WTC11 (cell line): ENCODE data around the gene EPHA6. TPM values are rescaled to one million over a fixed set of nuclear protein-coding genes. Genes with fewer than 3 reads are reported as not detected.

ENCODE experiments used
- ATAC-seq: fragments of 200-7000 bp; cut with Tn5 transposase; 2 replicates; pipeline ENCODE4 v1.10.0; 2021; ENCODE audit warnings: mild to moderate bottlenecking, moderate library complexity
- CTCF ChIA-PET: fragments of 300-600 bp; sonication (Branson Sonifier 250); formaldehyde crosslinking; loops from one replicate; lab custom pipeline; 2021; ENCODE audit warnings: antibody characterized with exemption; lab: Charles Lee
- POLR2A ChIA-PET: fragments of 350-600 bp; sonication (Branson Sonifier 250); formaldehyde crosslinking; loops from one replicate; lab custom pipeline; 2021; ENCODE audit warnings: antibody characterized with exemption; lab: Charles Lee
- DNase-seq: peaks from one replicate; pipeline ENCODE4 v3.0.0; 2021; ENCODE audit warnings: low spot score
- H3K27ac Mint-ChIP-seq: 2 replicates; pipeline ENCODE4 v1.8.0; 2021; ENCODE audit warnings: mixed read lengths
- H3K27me3 Mint-ChIP-seq: 2 replicates; pipeline ENCODE4 v1.8.0; 2021; ENCODE audit warnings: low read depth, mild to moderate bottlenecking, moderate library complexity, mixed read lengths
- H3K36me3 Mint-ChIP-seq: 2 replicates; pipeline ENCODE4 v1.8.0; 2021; ENCODE audit warnings: mixed read lengths
- H3K4me1 Mint-ChIP-seq: 2 replicates; pipeline ENCODE4 v1.8.0; 2022; ENCODE audit warnings: mixed read lengths
- H3K4me3 Mint-ChIP-seq: 2 replicates; pipeline ENCODE4 v1.8.0; 2021; ENCODE audit warnings: mild to moderate bottlenecking, moderate library complexity, mixed read lengths
- H3K9me3 Mint-ChIP-seq: 2 replicates; pipeline ENCODE4 v1.8.0; 2021; ENCODE audit warnings: mixed read lengths
- CBFB ChIP-seq: sonication (generic); formaldehyde crosslinking; IDR thresholded peaks from 2 replicates; pipeline ENCODE4 v1.8.1; 2022; ENCODE audit warnings: mild to moderate bottlenecking, low read depth, missing genetic modification reagents
- GABPB1 ChIP-seq: sonication (generic); formaldehyde crosslinking; IDR thresholded peaks from 2 replicates; pipeline ENCODE4 v1.8.1; 2023; ENCODE audit warnings: mild to moderate bottlenecking, missing genetic modification reagents
- GRHL2 ChIP-seq: fragments of 250-450 bp; sonication (Bioruptor Pico); IDR thresholded peaks from 2 replicates; pipeline ENCODE4 v1.8.0; 2022; ENCODE audit warnings: mild to moderate bottlenecking, moderate library complexity; ENCODE audit not compliant: insufficient replicate concordance, severe bottlenecking
- MYBL2 ChIP-seq: sonication (generic); formaldehyde crosslinking; IDR thresholded peaks from 2 replicates; pipeline ENCODE4 v1.8.1; 2023; ENCODE audit warnings: mild to moderate bottlenecking, moderate library complexity, missing genetic modification reagents
- NR1H2 ChIP-seq: sonication (generic); formaldehyde crosslinking; IDR thresholded peaks from 2 replicates; pipeline ENCODE4 v1.9.0; 2021; ENCODE audit warnings: mild to moderate bottlenecking, moderate library complexity, missing genetic modification reagents
- NR2C2 ChIP-seq: sonication (generic); formaldehyde crosslinking; IDR thresholded peaks from 2 replicates; pipeline ENCODE4 v1.8.0; 2022; ENCODE audit warnings: mild to moderate bottlenecking, missing genetic modification reagents
- OVOL2 ChIP-seq: fragments of 250-450 bp; sonication (Bioruptor Pico); IDR thresholded peaks from 2 replicates; pipeline ENCODE4 v1.9.0; 2021; ENCODE audit warnings: mild to moderate bottlenecking, borderline replicate concordance
- RORB ChIP-seq: fragments of 250-450 bp; sonication (Bioruptor Pico); IDR thresholded peaks from 2 replicates; pipeline ENCODE4 v1.9.0; 2021; ENCODE audit warnings: mild to moderate bottlenecking
- SP1 ChIP-seq: sonication (generic); formaldehyde crosslinking; conservative IDR thresholded peaks from 2 replicates; pipeline ENCODE4 v1.8.1; 2022; ENCODE audit warnings: missing genetic modification reagents
- TEAD1 ChIP-seq: sonication (generic); formaldehyde crosslinking; IDR thresholded peaks from 2 replicates; pipeline ENCODE4 v1.8.0; 2022; ENCODE audit warnings: mild to moderate bottlenecking, missing genetic modification reagents
- TEAD4 ChIP-seq: sonication (generic); formaldehyde crosslinking; IDR thresholded peaks from 2 replicates; pipeline ENCODE4 v1.8.0; 2022; ENCODE audit warnings: mild to moderate bottlenecking, missing genetic modification reagents
- ZNF138 ChIP-seq: sonication (generic); formaldehyde crosslinking; conservative IDR thresholded peaks from 2 replicates; pipeline ENCODE4 v1.8.1; 2022; ENCODE audit warnings: mild to moderate bottlenecking, moderate library complexity, missing genetic modification reagents
- ZNF263 ChIP-seq: sonication (generic); formaldehyde crosslinking; IDR thresholded peaks from 2 replicates; pipeline ENCODE4 v1.8.1; 2022; ENCODE audit warnings: low read depth, mild to moderate bottlenecking, moderate library complexity, missing genetic modification reagents
- total RNA-seq: library from RNA; stranded (reverse); gene quantifications from 3 replicates; pipeline ENCODE4 v1.2.3, GENCODE V29; 2021
- TF ChIP-seq, protein P1 (sequence below): sonication (generic); formaldehyde crosslinking; conservative IDR thresholded peaks from 2 replicates; pipeline ENCODE4 v1.8.1; 2023; ENCODE audit warnings: mild to moderate bottlenecking, low read depth, missing genetic modification reagents, moderate library complexity
- TF ChIP-seq, protein P2 (sequence below): fragments of 250-450 bp; sonication (Bioruptor Pico); IDR thresholded peaks from 2 replicates; pipeline ENCODE4 v1.8.0; 2021; ENCODE audit warnings: mild to moderate bottlenecking
- TF ChIP-seq, protein P3 (sequence below): sonication (generic); formaldehyde crosslinking; IDR thresholded peaks from 2 replicates; pipeline ENCODE4 v1.8.1; 2023; ENCODE audit warnings: mild to moderate bottlenecking, missing genetic modification reagents, moderate library complexity
- TF ChIP-seq, protein P4 (sequence below): sonication (generic); formaldehyde crosslinking; IDR thresholded peaks from 2 replicates; pipeline ENCODE4 v1.8.0; 2023; ENCODE audit warnings: missing genetic modification reagents, mild to moderate bottlenecking, borderline replicate concordance
- TF ChIP-seq, protein P5 (sequence below): fragments of 250-450 bp; sonication (Bioruptor Pico); IDR thresholded peaks from 2 replicates; pipeline ENCODE4 v1.9.0; 2021; ENCODE audit warnings: mild to moderate bottlenecking

EPHA6 gene
- total RNA-seq, 1 experiment from 2014 or later: 2.1 TPM

DNA sequence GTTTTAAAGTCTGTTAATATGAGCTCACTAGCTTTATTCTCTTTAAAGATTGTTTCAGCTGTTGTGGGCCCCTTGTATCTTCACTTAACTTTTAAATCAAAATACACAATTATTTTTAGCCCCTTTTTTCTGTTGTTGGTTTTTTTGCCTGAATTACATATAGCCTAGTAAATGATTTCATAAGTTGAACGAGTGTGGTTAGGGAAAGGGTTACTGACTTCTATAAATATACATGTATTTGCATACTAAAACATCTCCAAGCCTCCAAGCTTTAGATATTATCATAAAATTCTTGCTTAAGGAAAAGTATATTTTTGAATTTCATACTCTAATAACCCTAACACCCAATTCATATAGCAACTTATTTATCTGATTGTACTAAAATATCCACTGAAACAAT, 877.0 kb downstream of the EPHA6 start:
- CTCF ChIA-PET: no interaction called here
- Mint-ChIP-seq H3K27me3 (no peaks in the 10 kb centered on the region), H3K36me3 (peaks cover 5% of the 10 kb centered on the region; the same call in 1 of the 2 replicates), H3K27ac (peak overlapping the region; percentile 37; the same call in 1 of the 2 replicates), H3K4me1 (peaks cover 25% of the 10 kb centered on the region), H3K4me3 (no peak overlapping the region), H3K9me3 (peaks cover 6% of the 10 kb centered on the region)
- POLR2A ChIA-PET: no interaction called here
- TF ChIP-seq ZNF138: no peak
- TF ChIP-seq ZNF263 (CRISPR knock-in tag): no peak
- TF ChIP-seq, protein P1, sequence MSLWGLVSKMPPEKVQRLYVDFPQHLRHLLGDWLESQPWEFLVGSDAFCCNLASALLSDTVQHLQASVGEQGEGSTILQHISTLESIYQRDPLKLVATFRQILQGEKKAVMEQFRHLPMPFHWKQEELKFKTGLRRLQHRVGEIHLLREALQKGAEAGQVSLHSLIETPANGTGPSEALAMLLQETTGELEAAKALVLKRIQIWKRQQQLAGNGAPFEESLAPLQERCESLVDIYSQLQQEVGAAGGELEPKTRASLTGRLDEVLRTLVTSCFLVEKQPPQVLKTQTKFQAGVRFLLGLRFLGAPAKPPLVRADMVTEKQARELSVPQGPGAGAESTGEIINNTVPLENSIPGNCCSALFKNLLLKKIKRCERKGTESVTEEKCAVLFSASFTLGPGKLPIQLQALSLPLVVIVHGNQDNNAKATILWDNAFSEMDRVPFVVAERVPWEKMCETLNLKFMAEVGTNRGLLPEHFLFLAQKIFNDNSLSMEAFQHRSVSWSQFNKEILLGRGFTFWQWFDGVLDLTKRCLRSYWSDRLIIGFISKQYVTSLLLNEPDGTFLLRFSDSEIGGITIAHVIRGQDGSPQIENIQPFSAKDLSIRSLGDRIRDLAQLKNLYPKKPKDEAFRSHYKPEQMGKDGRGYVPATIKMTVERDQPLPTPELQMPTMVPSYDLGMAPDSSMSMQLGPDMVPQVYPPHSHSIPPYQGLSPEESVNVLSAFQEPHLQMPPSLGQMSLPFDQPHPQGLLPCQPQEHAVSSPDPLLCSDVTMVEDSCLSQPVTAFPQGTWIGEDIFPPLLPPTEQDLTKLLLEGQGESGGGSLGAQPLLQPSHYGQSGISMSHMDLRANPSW (CRISPR knock-in tag): no peak
- ATAC-seq (no peak), DNase-seq (no peak)

DNA sequence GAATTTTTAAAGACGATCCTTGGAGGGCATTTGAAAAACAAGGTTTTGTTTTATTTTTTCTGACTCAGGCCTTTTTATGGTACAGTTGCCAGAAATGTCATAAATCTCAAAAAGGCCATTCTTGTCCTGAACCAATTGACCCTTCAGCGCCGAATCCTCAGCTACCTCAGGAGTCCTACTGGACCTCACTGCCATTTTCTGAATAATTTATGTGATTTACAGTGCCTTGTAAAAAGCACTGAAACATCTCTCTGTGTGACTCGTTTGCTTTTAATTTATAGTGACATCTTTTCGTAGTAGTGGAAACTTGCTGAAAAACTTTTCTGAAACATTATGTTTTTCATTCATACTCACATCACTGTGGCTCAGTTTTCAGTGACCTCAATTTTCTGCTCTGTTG, 878.0 kb downstream of the EPHA6 start:
- no peak for DNase-seq
- Mint-ChIP-seq H3K27ac (no peak overlapping the region), H3K36me3 (peaks cover 5% of the 10 kb centered on the region; the same call in 1 of the 2 replicates), H3K27me3 (no peaks in the 10 kb centered on the region), H3K4me1 (peaks cover 20% of the 10 kb centered on the region), H3K9me3 (peaks cover 6% of the 10 kb centered on the region), H3K4me3 (no peak overlapping the region)
- CTCF ChIA-PET: interaction anchor here (1.0 kb wide), 1 partner anchor 27 kb away, joined by 3 read pairs; no protein-coding TSS in a partner anchor
- TF ChIP-seq GRHL2 (CRISPR knock-in tag): no peak
- TF ChIP-seq OVOL2 (CRISPR knock-in tag): no peak
- no peak for TF ChIP-seq NR1H2 (CRISPR knock-in tag)
- TF ChIP-seq TEAD4 (CRISPR knock-in tag): no peak
- no peak for TF ChIP-seq GABPB1 (CRISPR knock-in tag)
- TF ChIP-seq, protein P2, sequence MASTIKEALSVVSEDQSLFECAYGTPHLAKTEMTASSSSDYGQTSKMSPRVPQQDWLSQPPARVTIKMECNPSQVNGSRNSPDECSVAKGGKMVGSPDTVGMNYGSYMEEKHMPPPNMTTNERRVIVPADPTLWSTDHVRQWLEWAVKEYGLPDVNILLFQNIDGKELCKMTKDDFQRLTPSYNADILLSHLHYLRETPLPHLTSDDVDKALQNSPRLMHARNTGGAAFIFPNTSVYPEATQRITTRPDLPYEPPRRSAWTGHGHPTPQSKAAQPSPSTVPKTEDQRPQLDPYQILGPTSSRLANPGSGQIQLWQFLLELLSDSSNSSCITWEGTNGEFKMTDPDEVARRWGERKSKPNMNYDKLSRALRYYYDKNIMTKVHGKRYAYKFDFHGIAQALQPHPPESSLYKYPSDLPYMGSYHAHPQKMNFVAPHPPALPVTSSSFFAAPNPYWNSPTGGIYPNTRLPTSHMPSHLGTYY (CRISPR knock-in tag): no peak
- TF ChIP-seq SP1 (CRISPR knock-in tag): no peak
- TF ChIP-seq MYBL2 (CRISPR knock-in tag): no peak
- no peak for TF ChIP-seq ZNF263 (CRISPR knock-in tag)
- no peak for TF ChIP-seq TEAD1 (CRISPR knock-in tag)
- no peak for TF ChIP-seq NR2C2
- TF ChIP-seq RORB (CRISPR knock-in tag): no peak
- TF ChIP-seq CBFB (CRISPR knock-in tag): no peak
- TF ChIP-seq, protein P3, sequence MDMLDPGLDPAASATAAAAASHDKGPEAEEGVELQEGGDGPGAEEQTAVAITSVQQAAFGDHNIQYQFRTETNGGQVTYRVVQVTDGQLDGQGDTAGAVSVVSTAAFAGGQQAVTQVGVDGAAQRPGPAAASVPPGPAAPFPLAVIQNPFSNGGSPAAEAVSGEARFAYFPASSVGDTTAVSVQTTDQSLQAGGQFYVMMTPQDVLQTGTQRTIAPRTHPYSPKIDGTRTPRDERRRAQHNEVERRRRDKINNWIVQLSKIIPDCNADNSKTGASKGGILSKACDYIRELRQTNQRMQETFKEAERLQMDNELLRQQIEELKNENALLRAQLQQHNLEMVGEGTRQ: no peak
- TF ChIP-seq, protein P4, sequence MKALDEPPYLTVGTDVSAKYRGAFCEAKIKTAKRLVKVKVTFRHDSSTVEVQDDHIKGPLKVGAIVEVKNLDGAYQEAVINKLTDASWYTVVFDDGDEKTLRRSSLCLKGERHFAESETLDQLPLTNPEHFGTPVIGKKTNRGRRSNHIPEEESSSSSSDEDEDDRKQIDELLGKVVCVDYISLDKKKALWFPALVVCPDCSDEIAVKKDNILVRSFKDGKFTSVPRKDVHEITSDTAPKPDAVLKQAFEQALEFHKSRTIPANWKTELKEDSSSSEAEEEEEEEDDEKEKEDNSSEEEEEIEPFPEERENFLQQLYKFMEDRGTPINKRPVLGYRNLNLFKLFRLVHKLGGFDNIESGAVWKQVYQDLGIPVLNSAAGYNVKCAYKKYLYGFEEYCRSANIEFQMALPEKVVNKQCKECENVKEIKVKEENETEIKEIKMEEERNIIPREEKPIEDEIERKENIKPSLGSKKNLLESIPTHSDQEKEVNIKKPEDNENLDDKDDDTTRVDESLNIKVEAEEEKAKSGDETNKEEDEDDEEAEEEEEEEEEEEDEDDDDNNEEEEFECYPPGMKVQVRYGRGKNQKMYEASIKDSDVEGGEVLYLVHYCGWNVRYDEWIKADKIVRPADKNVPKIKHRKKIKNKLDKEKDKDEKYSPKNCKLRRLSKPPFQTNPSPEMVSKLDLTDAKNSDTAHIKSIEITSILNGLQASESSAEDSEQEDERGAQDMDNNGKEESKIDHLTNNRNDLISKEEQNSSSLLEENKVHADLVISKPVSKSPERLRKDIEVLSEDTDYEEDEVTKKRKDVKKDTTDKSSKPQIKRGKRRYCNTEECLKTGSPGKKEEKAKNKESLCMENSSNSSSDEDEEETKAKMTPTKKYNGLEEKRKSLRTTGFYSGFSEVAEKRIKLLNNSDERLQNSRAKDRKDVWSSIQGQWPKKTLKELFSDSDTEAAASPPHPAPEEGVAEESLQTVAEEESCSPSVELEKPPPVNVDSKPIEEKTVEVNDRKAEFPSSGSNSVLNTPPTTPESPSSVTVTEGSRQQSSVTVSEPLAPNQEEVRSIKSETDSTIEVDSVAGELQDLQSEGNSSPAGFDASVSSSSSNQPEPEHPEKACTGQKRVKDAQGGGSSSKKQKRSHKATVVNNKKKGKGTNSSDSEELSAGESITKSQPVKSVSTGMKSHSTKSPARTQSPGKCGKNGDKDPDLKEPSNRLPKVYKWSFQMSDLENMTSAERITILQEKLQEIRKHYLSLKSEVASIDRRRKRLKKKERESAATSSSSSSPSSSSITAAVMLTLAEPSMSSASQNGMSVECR (CRISPR knock-in tag): no peak
- TF ChIP-seq, protein P5, sequence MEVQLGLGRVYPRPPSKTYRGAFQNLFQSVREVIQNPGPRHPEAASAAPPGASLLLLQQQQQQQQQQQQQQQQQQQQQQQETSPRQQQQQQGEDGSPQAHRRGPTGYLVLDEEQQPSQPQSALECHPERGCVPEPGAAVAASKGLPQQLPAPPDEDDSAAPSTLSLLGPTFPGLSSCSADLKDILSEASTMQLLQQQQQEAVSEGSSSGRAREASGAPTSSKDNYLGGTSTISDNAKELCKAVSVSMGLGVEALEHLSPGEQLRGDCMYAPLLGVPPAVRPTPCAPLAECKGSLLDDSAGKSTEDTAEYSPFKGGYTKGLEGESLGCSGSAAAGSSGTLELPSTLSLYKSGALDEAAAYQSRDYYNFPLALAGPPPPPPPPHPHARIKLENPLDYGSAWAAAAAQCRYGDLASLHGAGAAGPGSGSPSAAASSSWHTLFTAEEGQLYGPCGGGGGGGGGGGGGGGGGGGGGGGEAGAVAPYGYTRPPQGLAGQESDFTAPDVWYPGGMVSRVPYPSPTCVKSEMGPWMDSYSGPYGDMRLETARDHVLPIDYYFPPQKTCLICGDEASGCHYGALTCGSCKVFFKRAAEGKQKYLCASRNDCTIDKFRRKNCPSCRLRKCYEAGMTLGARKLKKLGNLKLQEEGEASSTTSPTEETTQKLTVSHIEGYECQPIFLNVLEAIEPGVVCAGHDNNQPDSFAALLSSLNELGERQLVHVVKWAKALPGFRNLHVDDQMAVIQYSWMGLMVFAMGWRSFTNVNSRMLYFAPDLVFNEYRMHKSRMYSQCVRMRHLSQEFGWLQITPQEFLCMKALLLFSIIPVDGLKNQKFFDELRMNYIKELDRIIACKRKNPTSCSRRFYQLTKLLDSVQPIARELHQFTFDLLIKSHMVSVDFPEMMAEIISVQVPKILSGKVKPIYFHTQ (CRISPR knock-in tag): no peak
- POLR2A ChIA-PET: no interaction called here
- no peak for ATAC-seq
